ENCODE measurements around the gene ATP8A2. TPM values are rescaled to one million over a fixed set of nuclear protein-coding genes. Genes with fewer than 3 reads are reported as not detected.

Gene ATP8A2
- total and polyA plus RNA-seq, 2 of the 4 experiments (the other 2 are of a cell fraction) = 0.02 to 0.18 TPM

DNA sequence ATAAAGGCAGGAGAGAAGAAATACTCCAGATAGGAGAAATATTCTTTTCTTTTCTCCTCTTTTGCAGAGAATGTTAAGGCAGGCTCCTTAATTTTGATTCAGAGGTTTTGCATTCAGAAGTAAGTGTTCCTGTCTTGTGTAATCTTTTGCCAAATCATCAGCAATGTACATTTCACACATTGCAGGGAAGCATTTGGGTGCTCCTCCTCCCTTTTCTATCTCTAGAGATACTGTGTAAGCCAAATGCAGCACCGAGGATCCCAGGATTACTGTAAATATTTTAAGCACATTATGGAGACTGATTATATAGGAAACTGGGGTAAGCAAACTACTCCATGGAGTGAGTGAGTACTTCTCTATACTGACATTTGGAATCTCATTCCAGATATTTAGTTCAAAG lies 7.2 kb downstream of the ATP8A2 start:
- H4K91ac ChIP-seq (ENCODE audit: insufficient read depth, low read depth, low read length) = no peak overlapping the region
- H2AK5ac ChIP-seq (ENCODE audit: low read depth, low read length) = no peak overlapping the region
- no peak overlapping the region for H3K56ac ChIP-seq (ENCODE audit: extremely low read depth, insufficient read depth, low read length)
- H2BK120ac ChIP-seq (ENCODE audit: low read depth, low read length) = no peak overlapping the region
- no TSS peak for BruUV-seq (replicated peaks)
- H2BK20ac ChIP-seq (ENCODE audit: low read depth, low read length) = no peak overlapping the region
- H4K5ac ChIP-seq (ENCODE audit: low read depth, low read length) = no peak overlapping the region
- no peaks in the 10 kb centered on the region for H3K36me3 ChIP-seq (ENCODE audit: control insufficient read depth, insufficient read depth, low read length)
- no peaks in the 10 kb centered on the region for H3K4me1 ChIP-seq (ENCODE audit: control insufficient read depth, insufficient read depth, low read length)
- no peak overlapping the region for H3K27ac ChIP-seq (ENCODE audit: insufficient read depth, low read length)
- peaks cover 14% of the 10 kb centered on the region for H3K27me3 ChIP-seq (ENCODE audit: control insufficient read depth, insufficient read depth, low read length)
- H3K9me3 ChIP-seq (ENCODE audit: control insufficient read depth, insufficient read depth, low read length) = no peaks in the 10 kb centered on the region
- H4K8ac ChIP-seq (ENCODE audit: low read depth in 2 of 2, low read length in 2 of 2) = no peak overlapping the region
- no peak overlapping the region for H3K14ac ChIP-seq (replicated peaks; ENCODE audit: low read depth, low read length)
- dilution Hi-C loops (cut with HindIII; ENCODE audit: low sequenced_read_pairs, unreplicated experiment) (no loop called here), in situ Hi-C loops (cut with MboI; ENCODE audit: low sequenced_read_pairs) (loop anchor here (10.0 to 25.0 kb wide), 2 partner anchors 144 to 292 kb away; partner anchors contain the start of gene PABPC3), intact Hi-C loops (cut with micrococcal nuclease) (no loop called here)
- H3K79me1 ChIP-seq (ENCODE audit: low read depth in 1 of 2, low read length in 2 of 2) = no peaks in the 10 kb centered on the region
- no peaks in the 10 kb centered on the region for H3K9me1 ChIP-seq (ENCODE audit: insufficient read depth, low read length)
- TF ChIP-seq MXI1 (IDR thresholded peaks at IDR 0.05; ENCODE audit: borderline replicate concordance, low read depth, low read length) = no peak
- TF ChIP-seq BHLHE40 (IDR thresholded peaks at IDR 0.05; ENCODE audit: low read depth, low read length) = no peak
- ChIA-PET POLR2A (ENCODE audit: unreplicated experiment) (no interaction called here), CTCF (no interaction called here)
- H4K20me1 ChIP-seq (ENCODE audit: insufficient read depth, low read length) = no peaks in the 10 kb centered on the region
- H3K18ac ChIP-seq (ENCODE audit: low read depth, low read length) = no peak overlapping the region
- H3K4ac ChIP-seq (ENCODE audit: low read depth, low read length) = no peak overlapping the region
- ATAC-seq (ENCODE audit: low read depth) (no peak), DNase-seq (no peak)
- H3K4me2 ChIP-seq (ENCODE audit: low read depth, low read length) = no peak overlapping the region
- no peak overlapping the region for H3K4me3 ChIP-seq (ENCODE audit: insufficient read depth, low read depth, low read length)
- H3K23ac ChIP-seq (ENCODE audit: low read depth, low read length) = no peak overlapping the region
- H2BK5ac ChIP-seq (ENCODE audit: low read depth, low read length, poor library complexity, severe bottlenecking) = no peak overlapping the region
- H3K9ac ChIP-seq (ENCODE audit: low read depth, low read length) = no peak overlapping the region
- WGBS, 2 experiments (ENCODE audit: extremely low coverage in 2 of 2, insufficient read length in 1 of 2) = no CpG with 5 or more reads among the region's 1 CpG
- H2BK15ac ChIP-seq (ENCODE audit: low read depth, low read length) = no peak overlapping the region
- no peak overlapping the region for H2AFZ ChIP-seq (replicated peaks; ENCODE audit: low read length, poor library complexity)
- H2AK9ac ChIP-seq (replicated peaks; ENCODE audit: low read depth, low read length, poor library complexity) = no peak overlapping the region
